ENCODE data around the gene DUSP22.
A peak's percentile ranks its signal among the peaks of the same experiment; 100 is the strongest.
"Not testable (repeated sequence)": the region's sequence is repeated elsewhere in the genome, so short reads cannot be mapped to it uniquely, and the experiment has no call there.

Gene DUSP22

DNA sequence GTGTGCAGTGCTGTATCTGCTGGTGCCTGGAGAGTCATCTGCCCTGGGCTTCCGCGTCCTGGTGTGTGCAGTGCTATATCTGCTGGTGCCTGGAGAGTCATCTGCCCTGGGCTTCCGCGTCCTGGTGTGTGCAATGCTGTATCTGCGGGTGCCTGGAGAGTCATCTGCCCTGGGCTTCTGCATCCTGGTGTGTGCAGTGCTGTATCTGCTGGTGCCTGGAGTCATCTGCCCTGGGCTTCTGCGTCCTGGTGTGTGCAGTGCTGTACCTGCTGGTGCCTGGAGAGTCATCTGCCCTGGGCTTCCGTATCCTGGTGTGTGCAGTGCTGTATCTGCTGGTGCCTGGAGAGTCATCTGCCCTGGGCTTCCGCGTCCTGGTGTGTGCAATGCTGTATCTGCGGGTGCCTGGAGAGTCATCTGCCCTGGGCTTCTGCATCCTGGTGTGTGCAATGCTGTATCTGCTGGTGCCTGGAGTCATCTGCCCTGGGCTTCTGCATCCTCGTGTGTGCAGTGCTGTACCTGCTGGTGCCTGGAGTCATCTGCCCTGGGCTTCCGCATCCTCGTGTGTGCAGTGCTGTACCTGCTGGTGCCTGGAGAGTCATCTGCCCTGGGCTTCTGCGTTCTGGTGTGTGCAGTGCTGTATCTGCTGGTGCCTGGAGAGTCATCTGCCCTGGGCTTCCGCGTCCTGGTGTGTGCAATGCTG lies 33.0 kb downstream of the DUSP22 start:
- not testable (repeated sequence) for DNase-seq (ENCODE audit: low spot score)

GRCh38 chr6:326066-326465 lies 33.8 kb downstream of the DUSP22 start:
- not testable (repeated sequence) for DNase-seq (ENCODE audit: low spot score)

DNA sequence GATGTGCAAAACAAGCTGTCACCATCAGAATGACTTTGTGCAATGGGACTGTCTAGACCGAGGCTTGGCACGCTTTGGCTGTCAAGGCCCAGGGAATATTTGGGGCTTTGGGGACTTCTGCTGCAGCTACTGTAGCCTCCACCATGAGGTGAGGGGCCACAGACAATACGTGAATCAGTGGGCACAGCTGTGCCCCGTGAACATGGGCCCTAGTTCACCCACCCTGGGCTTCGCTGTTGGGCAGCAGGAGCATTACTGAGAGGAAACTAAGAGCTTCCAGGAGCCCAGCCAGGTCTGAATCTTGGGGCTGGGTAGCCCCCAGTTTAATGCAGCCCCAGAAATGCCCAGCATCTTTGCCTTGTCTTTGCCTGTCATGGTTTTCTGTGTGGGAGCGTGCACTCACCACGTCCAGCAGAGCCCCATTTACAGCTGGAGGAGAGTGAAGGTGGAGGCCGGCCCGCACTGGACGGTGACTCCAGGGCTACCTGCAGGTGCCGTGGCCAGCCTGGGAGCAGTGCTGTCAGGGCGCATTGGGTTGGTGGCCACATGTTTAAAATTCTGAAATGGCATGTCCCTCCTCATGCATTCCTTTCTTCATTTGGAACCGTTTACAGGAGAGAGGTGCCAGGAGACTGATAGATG lies 34.7 kb downstream of the DUSP22 start:
- no peak for DNase-seq (ENCODE audit: low spot score)

DNA sequence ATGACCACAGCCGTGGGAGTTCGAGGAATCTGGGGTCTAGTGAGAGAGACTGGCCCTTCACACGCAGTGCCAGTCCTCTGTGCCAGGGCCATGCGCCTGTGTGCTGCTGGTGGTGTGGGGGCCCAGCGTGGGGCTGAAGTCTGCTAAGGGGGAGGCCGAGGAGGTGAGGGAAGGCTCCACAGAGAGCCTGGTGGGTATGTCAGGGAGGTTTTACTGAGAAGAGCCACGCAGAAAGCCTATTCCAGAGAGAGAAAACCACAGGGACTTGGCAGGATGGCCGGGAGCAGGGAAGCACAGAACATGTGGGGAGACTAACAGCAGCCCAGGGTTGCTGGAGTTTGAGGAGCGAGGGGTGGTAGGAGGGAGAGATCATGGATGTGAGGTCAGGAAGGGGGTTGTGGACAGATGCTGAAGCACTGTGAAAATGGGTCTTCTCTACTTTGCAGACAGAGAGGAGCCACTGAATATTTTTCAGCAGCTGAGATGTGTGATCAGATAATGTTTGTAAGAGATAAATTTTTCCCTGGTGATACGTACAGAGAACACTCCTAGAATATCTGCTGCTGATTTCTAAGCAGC lies 35.3 kb downstream of the DUSP22 start:
- DNase-seq (ENCODE audit: low spot score): no peak

GRCh38 chr6:328136-328670 lies 35.9 kb downstream of the DUSP22 start:
- DNase-seq (ENCODE audit: low spot score): peak; percentile 46

DNA sequence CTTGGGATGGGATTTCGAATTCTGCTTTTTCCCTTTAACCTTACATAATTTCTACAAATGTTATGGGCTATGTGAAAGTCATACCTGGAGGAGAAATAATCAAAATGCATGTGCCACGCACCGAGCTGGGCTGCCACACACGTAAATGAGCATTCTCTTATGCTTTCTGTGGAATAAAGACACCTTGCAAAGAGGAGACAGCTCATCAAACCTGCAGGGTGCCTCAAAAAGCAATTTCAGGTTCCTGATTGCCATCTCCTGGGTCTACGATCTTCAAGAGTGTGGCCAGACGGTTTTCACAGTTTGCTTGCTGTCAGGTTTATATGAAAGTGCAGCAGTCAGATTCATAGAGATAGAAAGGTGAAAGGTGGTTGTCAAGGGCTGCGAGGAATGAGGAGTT lies 36.6 kb downstream of the DUSP22 start:
- no peak for DNase-seq (ENCODE audit: low spot score)

GRCh38 chr6:329888-330691 lies 37.8 kb downstream of the DUSP22 start:
- DNase-seq (ENCODE audit: low spot score): no peak

DNA sequence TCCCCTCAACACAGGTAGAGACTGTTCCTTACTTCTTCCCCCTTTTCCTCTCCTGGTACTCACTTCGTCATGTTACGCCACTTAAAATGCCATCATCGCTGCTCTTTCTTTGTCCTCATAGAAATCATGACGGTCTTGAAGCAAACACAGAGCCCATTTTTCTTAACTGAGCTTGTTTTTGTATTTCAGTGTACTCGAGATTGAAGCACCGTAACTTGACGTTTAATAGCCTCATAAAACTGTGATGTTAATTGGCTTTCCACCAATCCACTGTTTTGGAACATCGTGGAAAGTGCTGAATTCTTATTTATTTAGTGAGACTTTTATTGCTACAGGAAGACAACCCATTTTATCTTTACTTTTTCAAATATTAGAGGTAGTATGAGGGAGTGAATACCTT lies 38.7 kb downstream of the DUSP22 start:
- DNase-seq (ENCODE audit: low spot score): no peak

GRCh38 chr6:331622-332521 lies 39.6 kb downstream of the DUSP22 start:
- no peak for DNase-seq (ENCODE audit: low spot score)

GRCh38 chr6:332671-333070 lies 40.4 kb downstream of the DUSP22 start:
- DNase-seq (ENCODE audit: low spot score): no peak

- no peak for DNase-seq (ENCODE audit: low spot score)
These were observed 41.2 kb downstream of the DUSP22 start for GRCh38 chr6:333379-334002.

- no peak for DNase-seq (ENCODE audit: low spot score)
These were observed 42.5 kb downstream of the DUSP22 start for GRCh38 chr6:334536-335510.

GRCh38 chr6:335572-335971 lies 43.3 kb downstream of the DUSP22 start:
- DNase-seq (ENCODE audit: low spot score): no peak

GRCh38 chr6:336159-337114 lies 44.1 kb downstream of the DUSP22 start:
- DNase-seq (ENCODE audit: low spot score): no peak

- no peak for DNase-seq (ENCODE audit: low spot score)
These were observed 45.6 kb downstream of the DUSP22 start for GRCh38 chr6:337805-338368.

GRCh38 chr6:338815-339262 lies 46.6 kb downstream of the DUSP22 start:
- no peak for DNase-seq (ENCODE audit: low spot score)

GRCh38 chr6:339480-339879 lies 47.2 kb downstream of the DUSP22 start:
- DNase-seq (ENCODE audit: low spot score): no peak
